GM18867 (cell line): ENCODE results near the gene PDCL3.

ENCODE experiments used
- ATAC-seq: cut with Tn5 transposase; IDR thresholded peaks from one replicate; pipeline ENCODE4 v1.9.1; 2021; ENCODE audit warnings: mild to moderate bottlenecking, moderate library complexity; ENCODE audit not compliant: unreplicated experiment

PDCL3 gene

GRCh38 chr2:100562613-100563406, at the start of gene PDCL3:
PDCL3 (plus strand) TSS chr2:100562993; CDS start chr2:100563068, 75 bp downstream.
- peak; percentile 92 for ATAC-seq

- ATAC-seq = no peak
Measured at GRCh38 chr2:100513650-100514049, 49.1 kb upstream of the PDCL3 start.

- no peak for ATAC-seq
Measured at GRCh38 chr2:100517556-100517955, 45.2 kb upstream of the PDCL3 start.

- no peak for ATAC-seq
Measured at GRCh38 chr2:100518801-100519200, 44.0 kb upstream of the PDCL3 start.

GRCh38 chr2:100520224-100520623, 42.6 kb upstream of the PDCL3 start:
- no peak for ATAC-seq

- ATAC-seq = no peak
Measured at GRCh38 chr2:100522430-100522829, 40.4 kb upstream of the PDCL3 start.

GRCh38 chr2:100524331-100524730, 38.5 kb upstream of the PDCL3 start:
- no peak for ATAC-seq

- ATAC-seq = no peak
Measured at GRCh38 chr2:100526868-100527267, 35.9 kb upstream of the PDCL3 start.

- no peak for ATAC-seq
Measured at GRCh38 chr2:100527440-100528015, 35.3 kb upstream of the PDCL3 start.

- ATAC-seq = no peak
Measured at GRCh38 chr2:100529176-100529575, 33.6 kb upstream of the PDCL3 start.

GRCh38 chr2:100529900-100530299, 32.9 kb upstream of the PDCL3 start:
- ATAC-seq = no peak

- ATAC-seq = no peak
Measured at GRCh38 chr2:100535855-100536254, 26.9 kb upstream of the PDCL3 start.

GRCh38 chr2:100537918-100538317, 24.9 kb upstream of the PDCL3 start:
- ATAC-seq = no peak

GRCh38 chr2:100539221-100539620, 23.6 kb upstream of the PDCL3 start:
- ATAC-seq = no peak

GRCh38 chr2:100541404-100541803, 21.4 kb upstream of the PDCL3 start:
- no peak for ATAC-seq

GRCh38 chr2:100542418-100542817, 20.4 kb upstream of the PDCL3 start:
- no peak for ATAC-seq

- ATAC-seq = no peak
Measured at GRCh38 chr2:100544911-100545596, 17.7 kb upstream of the PDCL3 start.

GRCh38 chr2:100546469-100546868, 16.3 kb upstream of the PDCL3 start:
- ATAC-seq = no peak

GRCh38 chr2:100548771-100549170, 14.0 kb upstream of the PDCL3 start:
- no peak for ATAC-seq

- no peak for ATAC-seq
Measured at GRCh38 chr2:100551303-100551702, 11.5 kb upstream of the PDCL3 start.

GRCh38 chr2:100554798-100555407, 7.9 kb upstream of the PDCL3 start:
- no peak for ATAC-seq

- no peak for ATAC-seq
Measured at GRCh38 chr2:100556746-100557145, 6.0 kb upstream of the PDCL3 start.
